HepG2 (cell line): ENCODE data around the gene MT1G. TPM values are rescaled to one million over a fixed set of nuclear protein-coding genes. Genes with fewer than 3 reads are reported as not detected.

Experiments used
- DMTF1 ChIP-seq: sonication (generic); formaldehyde crosslinking; IDR thresholded peaks from 2 replicates; pipeline ENCODE4 v1.4.0; 2020; ENCODE audit warnings: mild to moderate bottlenecking, missing genetic modification reagents
- HCFC1 ChIP-seq: fragments of 150-350 bp; IDR thresholded peaks from 2 replicates; pipeline ENCODE4 v1.6.1; 2014; ENCODE audit warnings: low read depth, low read length
- IKZF1 ChIP-seq: fragments of 450-650 bp; IDR thresholded peaks from 2 replicates; pipeline ENCODE4 v1.7.1; 2016
- KAT8 ChIP-seq: IDR thresholded peaks from 2 replicates; pipeline ENCODE4 v1.6.1; 2016; ENCODE audit warnings: missing genetic modification reagents, missing compliant biosample characterization
- KMT2A ChIP-seq: sonication (generic); formaldehyde crosslinking; IDR thresholded peaks from 2 replicates; pipeline ENCODE4 v1.4.0; 2020; ENCODE audit warnings: missing genetic modification reagents
- MBNL3 ChIP-seq: fragments of 250-450 bp; sonication (Bioruptor Pico); conservative IDR thresholded peaks from 2 replicates; pipeline ENCODE4 v1.8.0; 2022; ENCODE audit warnings: mild to moderate bottlenecking, inconsistent platforms
- NFYB ChIP-seq: sonication (generic); formaldehyde crosslinking; IDR thresholded peaks from 2 replicates; pipeline ENCODE4 v1.4.0; 2020; ENCODE audit warnings: missing genetic modification reagents
- SOX6 ChIP-seq, 2 experiments: fragments of 450-650 bp in 1 of 2; sonication (generic) in 1 of 2; formaldehyde crosslinking in 1 of 2; IDR thresholded peaks; 2 replicates each; pipeline versions ENCODE4 v1.4.0 to v1.6.1; 2017 to 2020; ENCODE audit warnings: antibody characterized with exemption in 1 of 2, mild to moderate bottlenecking in 1 of 2, missing genetic modification reagents in 1 of 2
- THAP7 ChIP-seq: sonication (generic); formaldehyde crosslinking; IDR thresholded peaks from 2 replicates; pipeline ENCODE4 v1.8.1; 2023; ENCODE audit warnings: mild to moderate bottlenecking, missing genetic modification reagents
- TP53 ChIP-seq: sonication (generic); formaldehyde crosslinking; conservative IDR thresholded peaks from 2 replicates; pipeline ENCODE4 v1.4.0; 2020; ENCODE audit warnings: missing genetic modification reagents
- ZBTB37 ChIP-seq: sonication (generic); formaldehyde crosslinking; IDR thresholded peaks from 2 replicates; pipeline ENCODE4 v1.4.0; 2020; ENCODE audit warnings: mild to moderate bottlenecking, missing genetic modification reagents
- ZNF282 ChIP-seq: fragments of 450-650 bp; IDR thresholded peaks from 2 replicates; pipeline ENCODE4 v1.6.1; 2018; ENCODE audit not compliant: partially characterized antibody
- ZNF367 ChIP-seq: sonication (generic); formaldehyde crosslinking; IDR thresholded peaks from 2 replicates; pipeline ENCODE4 v1.4.0; 2020; ENCODE audit warnings: missing genetic modification reagents, borderline replicate concordance
- ZNF552 ChIP-seq: sonication (generic); formaldehyde crosslinking; IDR thresholded peaks from 2 replicates; pipeline ENCODE4 v1.9.0; 2022; ENCODE audit warnings: missing genetic modification reagents, mild to moderate bottlenecking, borderline replicate concordance
- ZNF609 ChIP-seq: sonication (generic); formaldehyde crosslinking; IDR thresholded peaks from 2 replicates; pipeline ENCODE4 v1.4.0; 2020; ENCODE audit warnings: mild to moderate bottlenecking, missing genetic modification reagents, borderline replicate concordance
- ZNF782 ChIP-seq: sonication (generic); formaldehyde crosslinking; IDR thresholded peaks from 2 replicates; pipeline ENCODE4 v1.4.0; 2020; ENCODE audit warnings: missing genetic modification reagents, mild to moderate bottlenecking, borderline replicate concordance
- polyA plus RNA-seq, 8 experiments: library from polyadenylated mRNA; depleted of rRNA in 3 of 8; stranded (reverse) in 7 of 8; unstranded in 1 of 8; fragments of >200 nt; fragmentation: Illumina TruSeq in 4 of 8; extraction: Trizol in 4 of 8; gene quantifications; 2 replicates each; pipeline versions ENCODE4 v1.2.1 to v1.2.3, GENCODE V29; 2011 to 2016; ENCODE audit warnings: low read depth in 4 of 8, missing spikeins in 1 of 8, mixed read lengths in 1 of 8; ENCODE audit not compliant: insufficient read depth in 1 of 8
- total RNA-seq, 5 experiments: library from RNA; depleted of rRNA; stranded (reverse); fragments of >200 nt; fragmentation: Illumina TruSeq; extraction: Trizol; gene quantifications; 2 replicates each; pipeline ENCODE4 v1.2.3, GENCODE V29; 2016; ENCODE audit warnings: low read depth in 1 of 5

Gene MT1G
- total and polyA plus RNA-seq, 2 of the 13 experiments (the other 11 are each of a cell fraction or from before 2014, with no cell fraction given): 3.6 to 377 TPM

GRCh38 chr16:56637814-56638750 is 29.8 kb downstream of the MT1G start, which contains the start of gene MT1A (continued):
- no peak for TF ChIP-seq THAP7 (CRISPR knock-in tag)
- TF ChIP-seq NFYB (CRISPR knock-in tag): no peak
- TF ChIP-seq ZBTB37 (CRISPR knock-in tag): no peak
- no peak for TF ChIP-seq DMTF1
- TF ChIP-seq ZNF782: no peak
- TF ChIP-seq IKZF1: no peak
- no peak for TF ChIP-seq HCFC1
- no peak for TF ChIP-seq TP53 (CRISPR knock-in tag)
- no peak for TF ChIP-seq ZNF609 (CRISPR knock-in tag)
- TF ChIP-seq ZNF367: no peak
- TF ChIP-seq ZNF552: no peak
- no peak for TF ChIP-seq ZNF282
- no peak for TF ChIP-seq KAT8 (CRISPR knock-in tag)
- TF ChIP-seq MBNL3: no peak
- no peak for TF ChIP-seq SOX6 (IDR thresholded peaks at IDR 0.05)
- no peak; the same call in 1 of the 2 replicates for TF ChIP-seq SOX6 (CRISPR knock-in tag; IDR thresholded peaks at IDR 0.05)
- TF ChIP-seq KMT2A: no peak
